GM12865 (cell line): ENCODE measurements around the gene FMN2.

Experiments used
- DNase-seq: peaks from one replicate; pipeline ENCODE4 v3.0.0; 2010; ENCODE audit warnings: low read depth
- H3K4me3 ChIP-seq: 2 replicates; pipeline ENCODE4 v1.5.1; 2011; ENCODE audit warnings: mild to moderate bottlenecking, low read depth, low read length, control low read depth
- CTCF ChIP-seq: IDR thresholded peaks from 2 replicates; pipeline ENCODE4 v1.5.1; 2011; ENCODE audit warnings: low read length, control low read depth, low read depth, inconsistent platforms; ENCODE audit not compliant: insufficient read depth; ENCODE audit errors: missing control alignments

The FMN2 gene

DNA sequence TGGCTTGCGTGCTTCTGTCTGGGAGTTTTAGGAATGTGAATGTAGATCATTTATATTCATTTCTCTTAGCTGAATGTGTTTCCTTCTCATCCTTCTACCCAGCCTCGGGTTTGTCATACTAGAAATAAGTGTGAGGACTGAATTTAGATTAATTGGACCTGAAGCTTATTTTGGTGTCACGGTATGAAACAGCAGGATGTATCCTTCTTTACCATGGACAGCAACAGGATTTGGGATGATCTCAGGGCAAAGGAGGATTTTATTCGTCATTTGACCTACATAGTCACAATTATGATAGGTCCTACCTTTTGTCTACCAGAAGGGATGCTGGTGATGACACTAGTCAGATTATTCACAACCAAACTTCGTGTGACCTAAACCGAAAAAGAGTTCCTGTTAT lies 127.4 kb downstream of the FMN2 start:
- TF ChIP-seq CTCF: no peak
- H3K4me3 ChIP-seq: no peak overlapping the region
- DNase-seq: no peak

DNA sequence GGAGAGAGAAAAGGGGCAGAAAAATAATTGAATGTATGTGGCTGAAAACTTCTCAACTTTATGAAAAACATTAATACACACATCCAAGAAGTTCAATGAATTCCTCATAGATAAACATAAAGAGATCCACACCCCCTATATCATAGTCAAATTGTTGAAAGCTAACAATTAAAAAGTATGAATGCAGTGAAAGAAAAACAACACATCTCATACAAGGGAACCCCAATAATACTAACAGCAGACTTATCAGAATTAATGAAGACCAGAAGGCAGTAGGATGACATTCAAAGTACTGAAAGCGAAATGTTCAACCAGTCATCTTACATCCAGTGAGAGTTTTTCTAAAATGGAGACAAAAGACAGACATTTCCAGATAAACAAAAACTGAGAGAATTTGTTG lies 134.4 kb downstream of the FMN2 start:
- no peak for TF ChIP-seq CTCF
- no peak overlapping the region for H3K4me3 ChIP-seq
- no peak for DNase-seq

- TF ChIP-seq CTCF: no peak
- no peak overlapping the region for H3K4me3 ChIP-seq
- DNase-seq: no peak
Measured at GRCh38 chr1:240230816-240231215, 139.1 kb downstream of the FMN2 start.

DNA sequence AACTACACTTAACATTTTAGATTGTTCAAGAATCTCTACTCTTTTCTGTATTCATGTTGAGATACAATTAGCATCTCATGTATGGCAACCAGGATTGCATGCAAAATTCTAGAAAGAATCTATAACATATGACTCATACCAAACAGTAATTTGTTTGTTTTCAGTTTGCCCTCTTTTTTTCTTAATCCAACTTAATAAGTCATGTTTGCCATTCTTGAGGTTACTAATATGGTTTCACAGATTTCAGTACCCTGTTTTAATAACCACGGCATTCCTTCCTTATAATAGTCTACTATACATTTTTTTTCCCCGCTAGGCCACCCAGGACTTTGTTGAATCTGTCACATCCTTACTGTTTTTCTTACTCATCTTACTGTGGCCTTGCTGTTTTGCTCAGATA lies 140.8 kb downstream of the FMN2 start:
- no peak for TF ChIP-seq CTCF
- DNase-seq: no peak
- no peak overlapping the region for H3K4me3 ChIP-seq

DNA sequence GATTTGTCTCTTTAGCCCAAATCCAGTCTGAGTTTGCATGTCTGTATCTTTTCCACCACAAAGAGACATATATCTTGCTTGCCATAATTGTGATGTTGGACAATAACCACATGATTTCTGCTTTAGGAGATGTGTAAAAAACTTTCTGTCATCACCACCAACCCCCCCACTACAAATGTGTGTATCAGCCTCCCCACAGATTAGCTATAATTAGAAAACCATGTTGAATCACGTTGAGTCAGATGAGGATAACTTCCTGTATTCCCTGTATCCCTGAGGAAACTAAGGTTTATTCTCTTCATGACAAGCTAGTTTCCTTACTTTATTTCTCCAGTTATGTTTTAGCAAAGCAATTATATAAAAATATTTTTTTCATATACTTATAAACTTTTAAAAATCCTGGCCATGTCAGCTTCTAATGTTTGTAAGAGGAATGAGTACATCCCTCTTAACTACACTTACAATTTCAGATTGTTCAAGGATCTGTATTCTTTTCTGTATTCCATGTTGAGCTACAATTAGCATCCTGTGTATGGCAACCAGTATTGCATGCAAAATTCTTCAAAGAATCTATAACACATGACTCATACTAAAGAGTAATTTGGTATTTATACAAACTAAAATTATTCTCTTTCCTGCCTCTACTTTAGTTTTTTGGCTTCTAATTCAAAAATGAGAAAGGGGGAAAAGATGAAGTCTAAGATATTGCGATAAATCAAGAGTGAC lies 143.0 kb downstream of the FMN2 start:
- TF ChIP-seq CTCF: no peak
- no peak overlapping the region for H3K4me3 ChIP-seq
- no peak for DNase-seq

GRCh38 chr1:240235521-240236288 lies 144.0 kb downstream of the FMN2 start:
- no peak for DNase-seq
- no peak for TF ChIP-seq CTCF
- no peak overlapping the region for H3K4me3 ChIP-seq

DNA sequence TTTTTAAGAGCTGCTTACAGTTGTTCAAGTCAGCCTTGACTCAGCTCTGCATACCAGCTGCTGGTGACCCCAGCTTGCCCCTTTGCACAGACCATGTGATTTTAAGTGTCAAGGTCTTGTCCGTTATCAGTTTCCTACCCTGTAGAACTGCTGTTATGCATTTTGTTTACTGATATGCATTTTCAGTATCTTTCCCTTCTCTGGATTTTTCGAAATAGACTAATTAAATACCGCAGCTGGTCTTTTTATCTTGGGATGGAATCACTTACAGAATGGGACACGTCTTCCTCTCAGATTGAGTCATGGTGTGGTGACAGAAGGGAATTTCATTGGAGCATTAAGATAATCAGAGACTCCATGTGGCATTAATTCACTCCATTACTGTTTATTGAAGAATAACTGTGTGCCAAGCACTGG lies 145.6 kb downstream of the FMN2 start:
- H3K4me3 ChIP-seq: no peak overlapping the region
- TF ChIP-seq CTCF: no peak
- DNase-seq: no peak
